ENCODE data around the gene SDCBP2. TPM values are rescaled to one million over a fixed set of nuclear protein-coding genes. Genes with fewer than 3 reads are reported as not detected.
A peak's percentile ranks its signal among the peaks of the same experiment; 100 is the strongest.

The SDCBP2 gene
- total RNA-seq, 1 experiment from 2014 or later: 4.8 TPM

GRCh38 chr20:1331101-1331500 lies 2.2 kb upstream of the SDCBP2 start:
- DNase-seq (ENCODE audit: low read depth): no peak

GRCh38 chr20:1330075-1330830 lies 1.3 kb upstream of the SDCBP2 start:
- no peak for DNase-seq (ENCODE audit: low read depth)

- no peak for DNase-seq (ENCODE audit: low read depth)
These were observed 886 bp downstream of the SDCBP2 start for GRCh38 chr20:1327827-1328679.

- peak; percentile 68 for DNase-seq (ENCODE audit: low read depth)
These were observed 1.7 kb downstream of the SDCBP2 start for GRCh38 chr20:1327241-1327653.

- DNase-seq (ENCODE audit: low read depth): peak; percentile 54
These were observed 2.7 kb downstream of the SDCBP2 start for GRCh38 chr20:1326031-1326930.

GRCh38 chr20:1325173-1326030 lies 3.5 kb downstream of the SDCBP2 start:
- peak; percentile 98 for DNase-seq (ENCODE audit: low read depth)

GRCh38 chr20:1324598-1325172 lies 4.3 kb downstream of the SDCBP2 start:
- peak; percentile 82 for DNase-seq (ENCODE audit: low read depth)

GRCh38 chr20:1323830-1324597 lies 4.9 kb downstream of the SDCBP2 start:
- DNase-seq (ENCODE audit: low read depth): no peak

- no peak for DNase-seq (ENCODE audit: low read depth)
These were observed 5.7 kb downstream of the SDCBP2 start for GRCh38 chr20:1323256-1323655.

GRCh38 chr20:1322511-1323245 lies 6.3 kb downstream of the SDCBP2 start:
- peak; percentile 93 for DNase-seq (ENCODE audit: low read depth)

GRCh38 chr20:1321654-1321939 lies 7.3 kb downstream of the SDCBP2 start:
- DNase-seq (ENCODE audit: low read depth): no peak

- no peak for DNase-seq (ENCODE audit: low read depth)
These were observed 7.9 kb downstream of the SDCBP2 start for GRCh38 chr20:1320902-1321653.

GRCh38 chr20:1320016-1320415 lies 8.9 kb downstream of the SDCBP2 start:
- no peak for DNase-seq (ENCODE audit: low read depth)

- DNase-seq (ENCODE audit: low read depth): no peak
These were observed 9.5 kb downstream of the SDCBP2 start for GRCh38 chr20:1319462-1319861.

- no peak for DNase-seq (ENCODE audit: low read depth)
These were observed 9.9 kb downstream of the SDCBP2 start for GRCh38 chr20:1319051-1319450.

- DNase-seq (ENCODE audit: low read depth): peak; percentile 28
These were observed 11.2 kb downstream of the SDCBP2 start for GRCh38 chr20:1317545-1318255.

- no peak for DNase-seq (ENCODE audit: low read depth)
These were observed 13.1 kb downstream of the SDCBP2 start for GRCh38 chr20:1315804-1316203.

All from RPMI7951 (cell line).